HEK293T (cell line): ENCODE data around the gene ZNF503.

ENCODE experiments used
- CTCF ChIA-PET: fragments of 350-600 bp; formaldehyde crosslinking; extraction: SDS; loops from one replicate; lab custom pipeline; 2021; ENCODE audit warnings: antibody characterized with exemption, inconsistent platforms; lab: Yijun Ruan, JAX
- POLR2A ChIA-PET: fragments of 350-600 bp; formaldehyde crosslinking; extraction: SDS; loops from one replicate; lab custom pipeline; 2020; ENCODE audit warnings: antibody characterized with exemption, inconsistent platforms; lab: Yijun Ruan, JAX
- DNase-seq: peaks from one replicate; pipeline ENCODE4 v3.0.0; 2012; ENCODE audit warnings: mixed read lengths; ENCODE audit errors: extremely low spot score
- ARNT ChIP-seq: fragments of 450-650 bp; IDR thresholded peaks from 2 replicates; pipeline ENCODE4 v1.6.1; 2017; ENCODE audit warnings: mild to moderate bottlenecking
- BHLHE40 ChIP-seq: fragments of 450-650 bp; IDR thresholded peaks from 2 replicates; pipeline ENCODE4 v1.6.1; 2016; ENCODE audit warnings: mild to moderate bottlenecking, moderate library complexity, borderline replicate concordance
- CTBP1 ChIP-seq: fragments of 450-650 bp; IDR thresholded peaks from 2 replicates; pipeline ENCODE4 v1.6.1; 2016; ENCODE audit warnings: borderline replicate concordance
- ELF4 ChIP-seq: fragments of 450-650 bp; IDR thresholded peaks from 2 replicates; pipeline ENCODE4 v1.6.1; 2017; ENCODE audit warnings: antibody characterized with exemption
- FOXA1 ChIP-seq: fragments of 450-650 bp; IDR thresholded peaks from 2 replicates; pipeline ENCODE4 v1.6.1; 2016; ENCODE audit warnings: mild to moderate bottlenecking
- FOXK2 ChIP-seq: fragments of 450-650 bp; IDR thresholded peaks from 2 replicates; pipeline ENCODE4 v1.6.1; 2016; ENCODE audit warnings: mild to moderate bottlenecking
- FOXM1 ChIP-seq: fragments of 450-650 bp; IDR thresholded peaks from 2 replicates; pipeline ENCODE4 v1.6.1; 2017; ENCODE audit warnings: mild to moderate bottlenecking, borderline replicate concordance
- HDGF ChIP-seq: fragments of 450-650 bp; IDR thresholded peaks from 2 replicates; pipeline ENCODE4 v1.6.1; 2017; ENCODE audit warnings: antibody characterized with exemption, borderline replicate concordance
- L3MBTL2 ChIP-seq: fragments of 450-650 bp; conservative IDR thresholded peaks from 2 replicates; pipeline ENCODE4 v1.6.1; 2016; ENCODE audit warnings: mild to moderate bottlenecking
- LEF1 ChIP-seq: fragments of 450-650 bp; IDR thresholded peaks from 2 replicates; pipeline ENCODE4 v1.6.1; 2017; ENCODE audit warnings: mild to moderate bottlenecking, borderline replicate concordance
- NFRKB ChIP-seq: fragments of 450-650 bp; IDR thresholded peaks from 2 replicates; pipeline ENCODE4 v1.6.1; 2016; ENCODE audit warnings: mild to moderate bottlenecking, moderate library complexity
- PKNOX1 ChIP-seq: fragments of 450-650 bp; IDR thresholded peaks from 2 replicates; pipeline ENCODE4 v1.6.1; 2016
- SP1 ChIP-seq: fragments of 450-650 bp; IDR thresholded peaks from 2 replicates; pipeline ENCODE4 v1.6.1; 2017
- SUZ12 ChIP-seq: fragments of 450-650 bp; IDR thresholded peaks from 2 replicates; pipeline ENCODE4 v1.6.1; 2016; ENCODE audit warnings: mild to moderate bottlenecking
- TARDBP ChIP-seq: fragments of 450-650 bp; IDR thresholded peaks from 2 replicates; pipeline ENCODE4 v1.6.1; 2016
- ZNF384 ChIP-seq: fragments of 450-650 bp; IDR thresholded peaks from 2 replicates; pipeline ENCODE4 v1.6.1; 2016

Gene ZNF503

GRCh38 chr10:75426880-75427279 lies 25.3 kb upstream of the ZNF503 start:
- CTCF ChIA-PET: no interaction called here
- no peak for DNase-seq
- TF ChIP-seq FOXM1 (no peak), ZNF384 (no peak), PKNOX1 (no peak), SUZ12 (no peak), FOXK2 (no peak), NFRKB (no peak), HDGF (no peak), CTBP1 (no peak), FOXA1 (no peak), SP1 (no peak), TARDBP (no peak), LEF1 (no peak), ELF4 (no peak)
- POLR2A ChIA-PET: no interaction called here

GRCh38 chr10:75425291-75426079 lies 23.9 kb upstream of the ZNF503 start:
- CTCF ChIA-PET: interaction anchor here (0.6 kb wide), 1 partner anchor 563 kb away, joined by 3 read pairs; no protein-coding TSS in a partner anchor
- POLR2A ChIA-PET: no interaction called here

GRCh38 chr10:75424571-75424970 lies 23.0 kb upstream of the ZNF503 start:
- ChIA-PET CTCF (no interaction called here), POLR2A (interaction anchor here (0.7 kb wide), 1 partner anchor 23 kb away, joined by 4 read pairs; the partner anchor contains the start of gene ZNF503)
- TF ChIP-seq SUZ12 (no peak), NFRKB (no peak), CTBP1 (no peak), L3MBTL2 (no peak)
- no peak for DNase-seq

More at GRCh38 chr10:75425291-75426079, 23.9 kb upstream of the ZNF503 start:
- no peak for DNase-seq
- TF ChIP-seq ARNT (no peak), FOXM1 (no peak), L3MBTL2 (no peak), SP1 (no peak), BHLHE40 (no peak), FOXA1 (no peak), ELF4 (no peak), CTBP1 (no peak), NFRKB (no peak), HDGF (no peak)

- ChIA-PET CTCF (no interaction called here), POLR2A (interaction anchor here (1.2 kb wide), 3 partner anchors 10 to 19 kb away, joined by 3 to 4 read pairs (median 3); no protein-coding TSS in a partner anchor)
- no peak for TF ChIP-seq LEF1
- TF ChIP-seq ELF4: no peak
- no peak for TF ChIP-seq PKNOX1
- no peak for TF ChIP-seq SP1
- TF ChIP-seq HDGF: no peak
- DNase-seq: no peak
Measured at GRCh38 chr10:75422913-75423312, 21.3 kb upstream of the ZNF503 start.

- POLR2A ChIA-PET: no interaction called here
- TF ChIP-seq ZNF384 (no peak), HDGF (no peak), ARNT (no peak), CTBP1 (no peak), FOXA1 (no peak), FOXK2 (no peak), TARDBP (no peak), SP1 (no peak), BHLHE40 (no peak), FOXM1 (no peak), NFRKB (no peak), SUZ12 (no peak), PKNOX1 (no peak)
- DNase-seq: no peak
- CTCF ChIA-PET: no interaction called here
Measured at GRCh38 chr10:75418712-75419111, 17.1 kb upstream of the ZNF503 start.

GRCh38 chr10:75418293-75418692 lies 16.7 kb upstream of the ZNF503 start:
- ChIA-PET CTCF (no interaction called here), POLR2A (no interaction called here)
- DNase-seq: no peak
- TF ChIP-seq CTBP1: no peak
- TF ChIP-seq ARNT: no peak
- no peak for TF ChIP-seq NFRKB
- TF ChIP-seq LEF1: no peak
- no peak for TF ChIP-seq SP1
- no peak for TF ChIP-seq FOXK2
- TF ChIP-seq FOXM1: no peak
- TF ChIP-seq PKNOX1: no peak
- TF ChIP-seq L3MBTL2: no peak
- TF ChIP-seq ZNF384: no peak
- TF ChIP-seq FOXA1: no peak
- TF ChIP-seq ELF4: no peak
- TF ChIP-seq TARDBP: no peak
- TF ChIP-seq SUZ12: no peak
- TF ChIP-seq BHLHE40: no peak
- TF ChIP-seq HDGF: no peak
